Sigmoid colon (tissue), 4 donors: ENCODE data around the gene SSC5D.

Source experiments
- EP300 ChIP-seq, 4 donors: sonication (generic); formaldehyde crosslinking; IDR thresholded peaks; one replicate each; pipeline ENCODE4 v1.6.1; 2017; ENCODE audit warnings: antibody characterized with exemption in 4 of 4
- POLR2A ChIP-seq, 2 donors: fragments of 450-650 bp; IDR thresholded peaks; one replicate each; pipeline ENCODE4 v1.6.1; 2016; ENCODE audit warnings: antibody characterized with exemption in 2 of 2, mild to moderate bottlenecking in 2 of 2, moderate library complexity in 2 of 2
- TF ChIP-seq, protein P1 (sequence below), 4 experiments: fragments of 450-650 bp in 3 of 4; fragments of 200-600 bp in 1 of 4; IDR thresholded peaks; one replicate each; pipeline ENCODE4 v1.5.1; 2016 to 2019; ENCODE audit warnings: antibody characterized with exemption in 4 of 4, mild to moderate bottlenecking in 3 of 4, moderate library complexity in 2 of 4

DNA sequence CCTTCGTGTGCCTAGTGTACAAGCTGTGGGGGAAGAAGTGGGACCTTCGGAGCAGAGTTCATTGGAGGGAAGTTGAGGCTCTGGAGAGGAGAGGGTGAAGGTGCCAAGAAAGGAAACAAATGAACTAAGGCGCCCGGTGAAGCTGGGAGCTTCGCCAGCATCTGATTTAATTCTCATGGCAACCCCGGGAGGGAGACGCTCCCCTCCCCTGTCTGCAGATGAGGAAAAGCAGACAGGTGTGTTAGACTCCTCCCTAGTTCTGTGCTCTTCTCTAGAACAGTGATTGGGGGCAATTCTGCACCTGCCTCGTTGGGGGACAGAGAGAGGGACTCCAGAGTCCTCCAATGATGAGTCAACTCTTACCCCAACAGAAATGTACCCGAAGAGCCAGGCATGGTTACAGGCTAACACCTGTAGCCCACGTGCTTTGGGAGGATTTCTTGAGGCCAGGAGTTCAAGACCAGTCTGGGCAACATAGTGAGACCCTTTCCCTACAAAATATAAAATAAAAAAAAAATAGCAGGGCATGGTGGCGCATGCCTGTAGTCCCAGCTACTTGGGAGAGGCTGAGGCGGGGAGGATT lies 4.2 kb downstream of the SSC5D start:
- TF ChIP-seq EP300 (IDR thresholded peaks at IDR 0.05) (no peak), POLR2A (IDR thresholded peaks at IDR 0.05) (no peak)
- TF ChIP-seq, protein P1, sequence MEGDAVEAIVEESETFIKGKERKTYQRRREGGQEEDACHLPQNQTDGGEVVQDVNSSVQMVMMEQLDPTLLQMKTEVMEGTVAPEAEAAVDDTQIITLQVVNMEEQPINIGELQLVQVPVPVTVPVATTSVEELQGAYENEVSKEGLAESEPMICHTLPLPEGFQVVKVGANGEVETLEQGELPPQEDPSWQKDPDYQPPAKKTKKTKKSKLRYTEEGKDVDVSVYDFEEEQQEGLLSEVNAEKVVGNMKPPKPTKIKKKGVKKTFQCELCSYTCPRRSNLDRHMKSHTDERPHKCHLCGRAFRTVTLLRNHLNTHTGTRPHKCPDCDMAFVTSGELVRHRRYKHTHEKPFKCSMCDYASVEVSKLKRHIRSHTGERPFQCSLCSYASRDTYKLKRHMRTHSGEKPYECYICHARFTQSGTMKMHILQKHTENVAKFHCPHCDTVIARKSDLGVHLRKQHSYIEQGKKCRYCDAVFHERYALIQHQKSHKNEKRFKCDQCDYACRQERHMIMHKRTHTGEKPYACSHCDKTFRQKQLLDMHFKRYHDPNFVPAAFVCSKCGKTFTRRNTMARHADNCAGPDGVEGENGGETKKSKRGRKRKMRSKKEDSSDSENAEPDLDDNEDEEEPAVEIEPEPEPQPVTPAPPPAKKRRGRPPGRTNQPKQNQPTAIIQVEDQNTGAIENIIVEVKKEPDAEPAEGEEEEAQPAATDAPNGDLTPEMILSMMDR (IDR thresholded peaks at IDR 0.05): no peak
